ENCODE data around the gene SOS2. TPM values are rescaled to one million over a fixed set of nuclear protein-coding genes. Genes with fewer than 3 reads are reported as not detected.
"Not testable (repeated sequence)": the region's sequence is repeated elsewhere in the genome, so short reads cannot be mapped to it uniquely, and the experiment has no call there.

SOS2 gene
- total RNA-seq, 2 experiments from 2014 or later, result 19.7 to 21.1 TPM

GRCh38 chr14:50088117-50088515, 143.3 kb downstream of the SOS2 start:
- DNase-seq, result no peak
- peak overlapping the region; percentile 94 for H3K27ac Mint-ChIP-seq
- ChIA-PET CTCF (interaction anchor here (0.6 to 2.2 kb wide), 14 partner anchors 8 to 1740 kb away, joined by 3 to 11 read pairs (median 3); partner anchors contain the start of gene NEMF), POLR2A (interaction anchor here (0.6 kb wide), 1 partner anchor 468 kb away, joined by 3 read pairs; the partner anchor contains the start of genes MGAT2 and RPL36AL)
- peaks cover 54% of the 10 kb centered on the region for H3K36me3 Mint-ChIP-seq (ENCODE audit: low read depth)
- no peaks in the 10 kb centered on the region for H3K27me3 Mint-ChIP-seq
- no peaks in the 10 kb centered on the region for H3K9me3 Mint-ChIP-seq
- peak overlapping the region; percentile 60 for H3K4me3 Mint-ChIP-seq
- peaks cover 87% of the 10 kb centered on the region for H3K4me1 Mint-ChIP-seq

- no peaks in the 10 kb centered on the region for H3K27me3 Mint-ChIP-seq
- CTCF ChIA-PET, result interaction anchor here (0.6 to 2.2 kb wide), 16 partner anchors 9 to 1741 kb away, joined by 3 to 11 read pairs (median 3); partner anchors contain the start of genes NEMF and VCPKMT
- no peaks in the 10 kb centered on the region for H3K9me3 Mint-ChIP-seq
- H3K4me1 Mint-ChIP-seq, result peaks cover 89% of the 10 kb centered on the region
- no peak for DNase-seq
- peak overlapping the region; percentile 60 for H3K4me3 Mint-ChIP-seq
- peak overlapping the region; percentile 94 for H3K27ac Mint-ChIP-seq
- peaks cover 54% of the 10 kb centered on the region for H3K36me3 Mint-ChIP-seq (ENCODE audit: low read depth)
- POLR2A ChIA-PET, result interaction anchor here (0.6 kb wide), 1 partner anchor 117 kb away, joined by 5 read pairs; no protein-coding TSS in a partner anchor
Measured at GRCh38 chr14:50087341-50088116, 143.8 kb downstream of the SOS2 start.

GRCh38 chr14:50086321-50086711, 145.1 kb downstream of the SOS2 start:
- POLR2A ChIA-PET, result interaction anchor here (0.9 kb wide), 1 partner anchor 24 kb away, joined by 4 read pairs; no protein-coding TSS in a partner anchor
- H3K4me3 Mint-ChIP-seq, result peak overlapping the region; percentile 6
- H3K36me3 Mint-ChIP-seq (ENCODE audit: low read depth), result peaks cover 54% of the 10 kb centered on the region
- H3K4me1 Mint-ChIP-seq, result peaks cover 94% of the 10 kb centered on the region
- CTCF ChIA-PET, result interaction anchor here (1.0 to 2.1 kb wide), 5 partner anchors 11 to 234 kb away, joined by 3 to 8 read pairs (median 3); partner anchors contain the start of gene NEMF
- no peaks in the 10 kb centered on the region for H3K27me3 Mint-ChIP-seq
- no peak for DNase-seq
- H3K27ac Mint-ChIP-seq, result peak overlapping the region; percentile 89
- H3K9me3 Mint-ChIP-seq, result no peaks in the 10 kb centered on the region

GRCh38 chr14:50085570-50086320, 145.6 kb downstream of the SOS2 start:
- Mint-ChIP-seq H3K9me3 (no peaks in the 10 kb centered on the region), H3K27ac (peak overlapping the region; percentile 89), H3K4me1 (peaks cover 95% of the 10 kb centered on the region), H3K4me3 (peak overlapping the region; percentile 6), H3K36me3 (ENCODE audit: low read depth) (peaks cover 50% of the 10 kb centered on the region), H3K27me3 (no peaks in the 10 kb centered on the region)
- no peak for DNase-seq
- ChIA-PET POLR2A (interaction anchor here (0.9 kb wide), 1 partner anchor 23 kb away, joined by 4 read pairs; no protein-coding TSS in a partner anchor), CTCF (interaction anchor here (0.6 to 2.1 kb wide), 9 partner anchors 8 to 233 kb away, joined by 3 to 8 read pairs (median 3); partner anchors contain the start of gene NEMF)

GRCh38 chr14:50084666-50085065, 146.7 kb downstream of the SOS2 start:
- H3K27me3 Mint-ChIP-seq, result no peaks in the 10 kb centered on the region
- CTCF ChIA-PET, result interaction anchor here (1.3 to 2.1 kb wide), 3 partner anchors 145 to 232 kb away, joined by 4 to 8 read pairs (median 4); partner anchors contain the start of gene NEMF
- peaks cover 88% of the 10 kb centered on the region for H3K4me1 Mint-ChIP-seq
- H3K9me3 Mint-ChIP-seq, result no peaks in the 10 kb centered on the region
- peak overlapping the region; percentile 17 for H3K4me3 Mint-ChIP-seq
- DNase-seq, result no peak
- H3K27ac Mint-ChIP-seq, result peak overlapping the region; percentile 98
- POLR2A ChIA-PET, result no interaction called here
- peaks cover 45% of the 10 kb centered on the region for H3K36me3 Mint-ChIP-seq (ENCODE audit: low read depth)

- POLR2A ChIA-PET, result interaction anchor here (0.7 to 1.0 kb wide), 2 partner anchors 22 to 83 kb away, joined by 3 read pairs; no protein-coding TSS in a partner anchor
- no peaks in the 10 kb centered on the region for H3K27me3 Mint-ChIP-seq
- peak overlapping the region; percentile 98 for H3K27ac Mint-ChIP-seq
- CTCF ChIA-PET, result interaction anchor here (0.6 to 2.9 kb wide), 8 partner anchors 12 to 231 kb away, joined by 3 to 12 read pairs (median 4); partner anchors contain the start of gene NEMF
- peaks cover 46% of the 10 kb centered on the region for H3K36me3 Mint-ChIP-seq (ENCODE audit: low read depth)
- DNase-seq, result peak; percentile 48
- peak overlapping the region; percentile 74 for H3K4me3 Mint-ChIP-seq
- H3K9me3 Mint-ChIP-seq, result no peaks in the 10 kb centered on the region
- peaks cover 85% of the 10 kb centered on the region for H3K4me1 Mint-ChIP-seq
Measured at GRCh38 chr14:50083467-50084337, 147.7 kb downstream of the SOS2 start.

- Mint-ChIP-seq H3K9me3 (no peaks in the 10 kb centered on the region), H3K4me3 (peak overlapping the region; percentile 74), H3K4me1 (peaks cover 85% of the 10 kb centered on the region), H3K27me3 (no peaks in the 10 kb centered on the region), H3K27ac (peak overlapping the region; percentile 98), H3K36me3 (ENCODE audit: low read depth) (peaks cover 48% of the 10 kb centered on the region)
- DNase-seq, result peak; percentile 91
- ChIA-PET POLR2A (interaction anchor here (0.7 to 1.6 kb wide), 3 partner anchors 21 to 82 kb away, joined by 3 to 10 read pairs (median 3); no protein-coding TSS in a partner anchor), CTCF (interaction anchor here (0.6 to 2.9 kb wide), 11 partner anchors 11 to 231 kb away, joined by 3 to 12 read pairs (median 5); partner anchors contain the start of gene NEMF)
Measured at GRCh38 chr14:50082784-50083466, 148.5 kb downstream of the SOS2 start.

- H3K36me3 Mint-ChIP-seq (ENCODE audit: low read depth), result peaks cover 47% of the 10 kb centered on the region
- CTCF ChIA-PET, result interaction anchor here (0.8 to 2.9 kb wide), 12 partner anchors 10 to 229 kb away, joined by 3 to 12 read pairs (median 4); no protein-coding TSS in a partner anchor
- POLR2A ChIA-PET, result interaction anchor here (1.6 kb wide), 1 partner anchor 20 kb away, joined by 10 read pairs; no protein-coding TSS in a partner anchor
- H3K27me3 Mint-ChIP-seq, result no peaks in the 10 kb centered on the region
- peak overlapping the region; percentile 74 for H3K4me3 Mint-ChIP-seq
- H3K27ac Mint-ChIP-seq, result peak overlapping the region; percentile 98
- H3K9me3 Mint-ChIP-seq, result no peaks in the 10 kb centered on the region
- H3K4me1 Mint-ChIP-seq, result peaks cover 82% of the 10 kb centered on the region
- DNase-seq, result peak; percentile 46
Measured at GRCh38 chr14:50082308-50082742, 149.1 kb downstream of the SOS2 start.

- POLR2A ChIA-PET, H3K27me3 Mint-ChIP-seq, CTCF ChIA-PET, H3K9me3 Mint-ChIP-seq, H3K4me3 Mint-ChIP-seq, H3K27ac Mint-ChIP-seq, DNase-seq: not testable (repeated sequence)
- Mint-ChIP-seq H3K36me3 (ENCODE audit: low read depth) (peaks cover 40% of the 10 kb centered on the region), H3K4me1 (peaks cover 62% of the 10 kb centered on the region)
Measured at GRCh38 chr14:50079103-50079502, 152.3 kb downstream of the SOS2 start.

- H3K4me3 Mint-ChIP-seq, DNase-seq, H3K27me3 Mint-ChIP-seq, H3K9me3 Mint-ChIP-seq, H3K27ac Mint-ChIP-seq, POLR2A ChIA-PET: not testable (repeated sequence)
- Mint-ChIP-seq H3K36me3 (ENCODE audit: low read depth) (peaks cover 34% of the 10 kb centered on the region), H3K4me1 (peaks cover 43% of the 10 kb centered on the region)
- CTCF ChIA-PET, result interaction anchor here (2.7 kb wide), 1 partner anchor 12 kb away, joined by 9 read pairs; no protein-coding TSS in a partner anchor
Measured at GRCh38 chr14:50073663-50074062, 157.7 kb downstream of the SOS2 start.

GRCh38 chr14:50072395-50072794, 159.0 kb downstream of the SOS2 start:
- ChIA-PET POLR2A (no interaction called here), CTCF (interaction anchor here (0.5 to 2.7 kb wide), 5 partner anchors 9 to 688 kb away, joined by 3 to 9 read pairs (median 3); no protein-coding TSS in a partner anchor)
- Mint-ChIP-seq H3K27me3 (no peaks in the 10 kb centered on the region), H3K36me3 (ENCODE audit: low read depth) (peaks cover 34% of the 10 kb centered on the region), H3K9me3 (peaks cover 6% of the 10 kb centered on the region), H3K27ac (no peak overlapping the region), H3K4me3 (no peak overlapping the region), H3K4me1 (peaks cover 41% of the 10 kb centered on the region)
- no peak for DNase-seq

Measured in activated CD4-positive, alpha-beta T cell treated with anti-CD3 and anti-CD28 coated beads, Interleukin-2, amount 10 ng/mL, durations not matched to agents 7 days and 5 days (primary cell).